ENCODE results near the gene LINC00305.
A peak's percentile ranks its signal among the peaks of the same experiment; 100 is the strongest.

The LINC00305 gene

GRCh38 chr18:64180617-64181016 is 31.7 kb upstream of the LINC00305 start:
- Histone ChIP-seq H2AFZ (ENCODE audit: low read length) (peak overlapping the region; percentile 62), H3K4me1 (ENCODE audit: control insufficient read depth in 2 of 2, insufficient read depth in 1 of 2, low read depth in 1 of 2, low read length in 2 of 2) (peaks cover 2 to 8% of the 10 kb centered on the region in 2 donors), H3K79me1 (ENCODE audit: low read depth, low read length) (no peaks in the 10 kb centered on the region), H3K4me3 (ENCODE audit: low read length in 2 of 2) (no peak overlapping the region), H3K23ac (ENCODE audit: low read depth, low read length, poor library complexity) (no peak overlapping the region), H2BK5ac (ENCODE audit: low read length) (no peak overlapping the region), H3K4ac (ENCODE audit: low read length) (no peak overlapping the region), H4K8ac (ENCODE audit: low read depth, low read length) (no peak overlapping the region), H2BK12ac (ENCODE audit: low read length) (no peak overlapping the region), H3K4me2 (ENCODE audit: insufficient read depth, low read length, poor library complexity, severe bottlenecking) (no peak overlapping the region), H3K9me3 (replicated peaks in 1 of 2; ENCODE audit: control insufficient read depth in 2 of 2, insufficient read depth in 1 of 2, low read depth in 1 of 2, low read length in 2 of 2) (no peaks in the 10 kb centered on the region), H3K27me3 (ENCODE audit: control insufficient read depth in 3 of 3, insufficient read depth in 3 of 3, low read depth in 1 of 3, low read length in 3 of 3) (no peaks in the 10 kb centered on the region), H2BK15ac (ENCODE audit: low read length) (no peak overlapping the region), H3K14ac (ENCODE audit: low read length) (no peak overlapping the region), H2AK5ac (ENCODE audit: low read depth, low read length) (no peak overlapping the region), H2BK120ac (ENCODE audit: low read depth, low read length) (no peak overlapping the region), H3K27ac (replicated peaks; ENCODE audit: low read length) (no peak overlapping the region), H3K36me3 (replicated peaks in 1 of 2; ENCODE audit: control insufficient read depth in 2 of 2, insufficient read depth in 2 of 2, low read length in 2 of 2) (no peaks in the 10 kb centered on the region), H4K91ac (ENCODE audit: low read depth, low read length, poor library complexity) (no peak overlapping the region), H3K9ac (ENCODE audit: low read depth, low read length, poor library complexity) (no peak overlapping the region), H3K18ac (ENCODE audit: low read length) (no peak overlapping the region)
- WGBS, 2 donors (ENCODE audit: extremely low coverage in 2 of 2, insufficient read length in 2 of 2, insufficient replicate concordance in 1 of 2) = no CpG with 5 or more reads among the region's 1 CpG
- DNase-seq (ENCODE audit: low spot score) = no peak

DNA sequence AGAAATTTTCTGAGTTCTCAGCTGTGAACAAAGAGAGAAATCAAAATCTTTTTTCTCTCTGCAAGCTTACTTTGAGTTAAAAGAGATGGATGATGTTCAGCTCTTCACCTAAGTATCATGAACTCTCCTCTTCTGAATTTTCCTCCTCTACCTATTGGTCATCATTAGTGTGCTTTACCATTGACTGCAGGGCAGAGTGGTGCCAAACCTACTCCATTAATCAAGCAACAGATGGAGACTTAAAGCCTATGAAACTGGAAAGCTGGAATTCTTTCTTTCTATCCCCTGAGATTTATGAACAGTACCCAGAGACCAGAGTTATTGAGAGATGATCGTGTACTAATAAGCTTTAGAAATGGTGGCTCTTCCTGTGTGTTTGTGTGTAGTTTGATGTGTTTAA is 31.3 kb upstream of the LINC00305 start:
- no peak overlapping the region for H3K9ac ChIP-seq (ENCODE audit: low read depth, low read length, poor library complexity)
- no peak overlapping the region for H4K91ac ChIP-seq (ENCODE audit: low read depth, low read length, poor library complexity)
- no peak overlapping the region for H2BK12ac ChIP-seq (ENCODE audit: low read length)
- DNase-seq (ENCODE audit: low spot score) = no peak
- no peaks in the 10 kb centered on the region for H3K27me3 ChIP-seq (ENCODE audit: control insufficient read depth in 3 of 3, insufficient read depth in 3 of 3, low read depth in 1 of 3, low read length in 3 of 3)
- no peak overlapping the region for H3K23ac ChIP-seq (ENCODE audit: low read depth, low read length, poor library complexity)
- no peak overlapping the region for H3K14ac ChIP-seq (ENCODE audit: low read length)
- H2AK5ac ChIP-seq (ENCODE audit: low read depth, low read length) = no peak overlapping the region
- no peak overlapping the region for H3K18ac ChIP-seq (ENCODE audit: low read length)
- no peak overlapping the region for H2BK120ac ChIP-seq (ENCODE audit: low read depth, low read length)
- no peak overlapping the region for H3K27ac ChIP-seq (replicated peaks; ENCODE audit: low read length)
- H2AFZ ChIP-seq (ENCODE audit: low read length) = peak overlapping the region; percentile 62
- no peaks in the 10 kb centered on the region for H3K36me3 ChIP-seq (replicated peaks in 1 of 2; ENCODE audit: control insufficient read depth in 2 of 2, insufficient read depth in 2 of 2, low read length in 2 of 2)
- peaks cover 2 to 8% of the 10 kb centered on the region in 2 donors for H3K4me1 ChIP-seq (ENCODE audit: control insufficient read depth in 2 of 2, insufficient read depth in 1 of 2, low read depth in 1 of 2, low read length in 2 of 2)
- no peak overlapping the region for H3K4me2 ChIP-seq (ENCODE audit: insufficient read depth, low read length, poor library complexity, severe bottlenecking)
- no CpG with 5 or more reads among the region's 1 CpG for WGBS, 2 donors (ENCODE audit: extremely low coverage in 2 of 2, insufficient read length in 2 of 2, insufficient replicate concordance in 1 of 2)
- H3K4ac ChIP-seq (ENCODE audit: low read length) = no peak overlapping the region
- no peaks in the 10 kb centered on the region for H3K9me3 ChIP-seq (replicated peaks in 1 of 2; ENCODE audit: control insufficient read depth in 2 of 2, insufficient read depth in 1 of 2, low read depth in 1 of 2, low read length in 2 of 2)
- no peak overlapping the region for H4K8ac ChIP-seq (ENCODE audit: low read depth, low read length)
- no peak overlapping the region for H2BK15ac ChIP-seq (ENCODE audit: low read length)
- H3K79me1 ChIP-seq (ENCODE audit: low read depth, low read length) = no peaks in the 10 kb centered on the region
- H2BK5ac ChIP-seq (ENCODE audit: low read length) = no peak overlapping the region
- H3K4me3 ChIP-seq (ENCODE audit: low read length in 2 of 2) = no peak overlapping the region

- Histone ChIP-seq H3K79me1 (ENCODE audit: low read depth, low read length) (no peaks in the 10 kb centered on the region), H3K4me1 (ENCODE audit: control insufficient read depth in 2 of 2, insufficient read depth in 1 of 2, low read depth in 1 of 2, low read length in 2 of 2) (peaks cover 1 to 8% of the 10 kb centered on the region in 2 donors), H3K14ac (ENCODE audit: low read length) (no peak overlapping the region), H2BK5ac (ENCODE audit: low read length) (no peak overlapping the region), H2BK12ac (ENCODE audit: low read length) (no peak overlapping the region), H2BK15ac (ENCODE audit: low read length) (no peak overlapping the region), H3K4me2 (ENCODE audit: insufficient read depth, low read length, poor library complexity, severe bottlenecking) (no peak overlapping the region), H2BK120ac (ENCODE audit: low read depth, low read length) (no peak overlapping the region), H3K9me3 (replicated peaks in 1 of 2; ENCODE audit: control insufficient read depth in 2 of 2, insufficient read depth in 1 of 2, low read depth in 1 of 2, low read length in 2 of 2) (no peaks in the 10 kb centered on the region), H2AFZ (ENCODE audit: low read length) (peak overlapping the region; percentile 62), H4K8ac (ENCODE audit: low read depth, low read length) (no peak overlapping the region), H3K9ac (ENCODE audit: low read depth, low read length, poor library complexity) (no peak overlapping the region), H3K27ac (replicated peaks; ENCODE audit: low read length) (no peak overlapping the region), H3K18ac (ENCODE audit: low read length) (no peak overlapping the region), H3K23ac (ENCODE audit: low read depth, low read length, poor library complexity) (no peak overlapping the region), H4K91ac (ENCODE audit: low read depth, low read length, poor library complexity) (no peak overlapping the region), H3K27me3 (ENCODE audit: control insufficient read depth in 3 of 3, insufficient read depth in 3 of 3, low read depth in 1 of 3, low read length in 3 of 3) (no peaks in the 10 kb centered on the region), H3K4me3 (ENCODE audit: low read length in 2 of 2) (no peak overlapping the region), H3K4ac (ENCODE audit: low read length) (no peak overlapping the region), H2AK5ac (ENCODE audit: low read depth, low read length) (no peak overlapping the region), H3K36me3 (replicated peaks in 1 of 2; ENCODE audit: control insufficient read depth in 2 of 2, insufficient read depth in 2 of 2, low read length in 2 of 2) (no peaks in the 10 kb centered on the region)
- no peak for DNase-seq (ENCODE audit: low spot score)
- no CpG with 5 or more reads among the region's 5 CpGs for WGBS, 2 donors (ENCODE audit: extremely low coverage in 2 of 2, insufficient read length in 2 of 2, insufficient replicate concordance in 1 of 2)
These were observed 30.7 kb upstream of the LINC00305 start for GRCh38 chr18:64179556-64180080.

DNA sequence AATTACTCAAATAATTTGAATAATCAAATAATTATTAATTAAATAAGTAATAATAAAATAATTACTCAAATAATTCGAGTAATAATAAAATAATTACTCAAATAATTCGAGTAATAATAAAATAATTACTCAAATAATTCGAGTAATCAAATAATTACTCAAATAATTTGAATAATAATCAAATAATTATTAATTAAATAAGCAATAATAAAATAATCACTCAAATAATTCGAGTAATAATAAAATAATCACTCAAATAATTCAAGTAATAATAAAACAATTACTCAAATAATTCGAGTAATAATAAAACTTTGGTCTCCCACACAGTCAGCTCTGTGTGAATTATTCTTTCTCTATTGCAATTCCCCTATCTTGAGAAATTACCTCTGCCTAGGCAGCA is 30.0 kb upstream of the LINC00305 start:
- Histone ChIP-seq H3K23ac (ENCODE audit: low read depth, low read length, poor library complexity) (no peak overlapping the region), H3K79me1 (ENCODE audit: low read depth, low read length) (no peaks in the 10 kb centered on the region), H3K4me1 (ENCODE audit: control insufficient read depth in 2 of 2, insufficient read depth in 1 of 2, low read depth in 1 of 2, low read length in 2 of 2) (peaks cover 0 to 6% of the 10 kb centered on the region in 2 donors), H2AFZ (ENCODE audit: low read length) (peak overlapping the region; percentile 62), H3K27me3 (ENCODE audit: control insufficient read depth in 3 of 3, insufficient read depth in 3 of 3, low read depth in 1 of 3, low read length in 3 of 3) (no peaks in the 10 kb centered on the region), H4K8ac (ENCODE audit: low read depth, low read length) (no peak overlapping the region), H4K91ac (ENCODE audit: low read depth, low read length, poor library complexity) (no peak overlapping the region), H3K4me3 (ENCODE audit: low read length in 2 of 2) (no peak overlapping the region), H3K14ac (ENCODE audit: low read length) (no peak overlapping the region), H2BK120ac (ENCODE audit: low read depth, low read length) (no peak overlapping the region), H3K36me3 (replicated peaks in 1 of 2; ENCODE audit: control insufficient read depth in 2 of 2, insufficient read depth in 2 of 2, low read length in 2 of 2) (no peaks in the 10 kb centered on the region), H2AK5ac (ENCODE audit: low read depth, low read length) (no peak overlapping the region), H2BK12ac (ENCODE audit: low read length) (no peak overlapping the region), H3K18ac (ENCODE audit: low read length) (no peak overlapping the region), H3K4ac (ENCODE audit: low read length) (no peak overlapping the region), H2BK15ac (ENCODE audit: low read length) (no peak overlapping the region), H3K9me3 (replicated peaks in 1 of 2; ENCODE audit: control insufficient read depth in 2 of 2, insufficient read depth in 1 of 2, low read depth in 1 of 2, low read length in 2 of 2) (no peaks in the 10 kb centered on the region), H3K27ac (replicated peaks; ENCODE audit: low read length) (no peak overlapping the region), H3K9ac (ENCODE audit: low read depth, low read length, poor library complexity) (no peak overlapping the region), H3K4me2 (ENCODE audit: insufficient read depth, low read length, poor library complexity, severe bottlenecking) (no peak overlapping the region), H2BK5ac (ENCODE audit: low read length) (no peak overlapping the region)
- no peak for DNase-seq (ENCODE audit: low spot score)
- WGBS, 2 donors (ENCODE audit: extremely low coverage in 2 of 2, insufficient read length in 2 of 2, insufficient replicate concordance in 1 of 2) = no CpG with 5 or more reads among the region's 5 CpGs
